ENCODE results near the gene EXOC6B. TPM values are rescaled to one million over a fixed set of nuclear protein-coding genes. Genes with fewer than 3 reads are reported as not detected.

Gene EXOC6B
- total and polyA plus RNA-seq, 10 of the 15 experiments (the other 5 are each of a cell fraction or from before 2014, with no cell fraction given): 0.23 to 2.2 (median 1.2) TPM

DNA sequence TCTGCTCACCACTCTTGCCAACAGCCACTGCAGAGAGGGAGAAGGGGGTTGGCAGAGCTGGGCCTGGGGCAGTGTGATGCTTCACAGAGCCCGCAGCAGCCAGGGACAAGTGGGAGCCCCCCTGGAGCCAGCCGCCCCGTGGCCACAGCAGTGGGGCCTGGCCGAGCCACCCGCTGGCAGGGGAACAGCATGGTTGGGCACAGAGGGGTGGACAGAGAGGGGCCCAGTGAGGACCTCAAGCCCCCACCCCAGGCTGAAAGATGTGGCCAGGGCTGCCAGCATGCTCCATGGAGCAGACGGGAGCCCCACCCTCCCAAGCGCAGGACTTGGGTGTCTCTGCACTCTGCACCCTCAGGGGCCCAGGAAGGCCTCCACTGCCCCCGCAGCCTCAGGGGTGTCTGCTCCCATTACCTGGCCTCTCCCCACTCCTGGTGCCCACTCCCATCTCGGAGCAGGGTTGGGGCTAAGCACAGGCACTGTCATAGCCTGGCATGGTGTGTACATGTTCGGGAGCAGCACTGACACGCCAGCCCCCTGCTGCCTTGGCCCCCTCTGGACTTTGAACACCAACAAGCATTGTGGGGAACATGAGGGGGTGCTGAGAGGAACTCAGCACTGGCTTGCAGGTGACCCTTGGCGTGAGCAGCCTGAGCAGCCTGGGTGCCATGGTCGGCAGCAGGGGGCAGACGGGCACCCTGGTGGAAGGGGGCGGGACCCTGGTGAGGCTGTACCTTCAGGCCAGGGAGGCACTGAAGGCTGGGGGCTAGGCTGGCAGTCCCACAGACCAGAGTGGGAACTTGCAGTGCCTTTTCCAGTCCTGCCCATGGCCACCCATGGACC is 398.6 kb downstream of the EXOC6B start (continued):
- TF ChIP-seq, protein P1, sequence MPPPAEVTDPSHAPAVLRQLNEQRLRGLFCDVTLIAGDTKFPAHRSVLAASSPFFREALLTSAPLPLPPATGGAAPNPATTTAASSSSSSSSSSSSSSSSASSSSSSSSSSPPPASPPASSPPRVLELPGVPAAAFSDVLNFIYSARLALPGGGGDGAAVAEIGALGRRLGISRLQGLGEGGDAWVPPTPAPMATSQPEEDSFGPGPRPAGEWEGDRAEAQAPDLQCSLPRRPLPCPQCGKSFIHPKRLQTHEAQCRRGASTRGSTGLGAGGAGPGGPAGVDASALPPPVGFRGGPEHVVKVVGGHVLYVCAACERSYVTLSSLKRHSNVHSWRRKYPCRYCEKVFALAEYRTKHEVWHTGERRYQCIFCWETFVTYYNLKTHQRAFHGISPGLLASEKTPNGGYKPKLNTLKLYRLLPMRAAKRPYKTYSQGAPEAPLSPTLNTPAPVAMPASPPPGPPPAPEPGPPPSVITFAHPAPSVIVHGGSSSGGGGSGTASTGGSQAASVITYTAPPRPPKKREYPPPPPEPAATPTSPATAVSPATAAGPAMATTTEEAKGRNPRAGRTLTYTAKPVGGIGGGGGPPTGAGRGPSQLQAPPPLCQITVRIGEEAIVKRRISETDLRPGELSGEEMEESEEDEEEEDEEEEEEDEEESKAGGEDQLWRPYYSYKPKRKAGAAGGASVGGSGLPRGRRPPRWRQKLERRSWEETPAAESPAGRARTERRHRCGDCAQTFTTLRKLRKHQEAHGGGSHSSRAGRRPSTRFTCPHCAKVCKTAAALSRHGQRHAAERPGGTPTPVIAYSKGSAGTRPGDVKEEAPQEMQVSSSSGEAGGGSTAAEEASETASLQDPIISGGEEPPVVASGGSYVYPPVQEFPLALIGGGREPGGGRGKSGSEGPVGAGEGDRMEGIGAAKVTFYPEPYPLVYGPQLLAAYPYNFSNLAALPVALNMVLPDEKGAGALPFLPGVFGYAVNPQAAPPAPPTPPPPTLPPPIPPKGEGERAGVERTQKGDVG (CRISPR knock-in tag; IDR thresholded peaks at IDR 0.05): no peak
- TF ChIP-seq, protein P2, sequence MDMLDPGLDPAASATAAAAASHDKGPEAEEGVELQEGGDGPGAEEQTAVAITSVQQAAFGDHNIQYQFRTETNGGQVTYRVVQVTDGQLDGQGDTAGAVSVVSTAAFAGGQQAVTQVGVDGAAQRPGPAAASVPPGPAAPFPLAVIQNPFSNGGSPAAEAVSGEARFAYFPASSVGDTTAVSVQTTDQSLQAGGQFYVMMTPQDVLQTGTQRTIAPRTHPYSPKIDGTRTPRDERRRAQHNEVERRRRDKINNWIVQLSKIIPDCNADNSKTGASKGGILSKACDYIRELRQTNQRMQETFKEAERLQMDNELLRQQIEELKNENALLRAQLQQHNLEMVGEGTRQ (IDR thresholded peaks at IDR 0.05; ENCODE audit: borderline replicate concordance, low read depth, low read length): no peak
- no peak for TF ChIP-seq HCFC1 (IDR thresholded peaks at IDR 0.05; ENCODE audit: low read length)

DNA sequence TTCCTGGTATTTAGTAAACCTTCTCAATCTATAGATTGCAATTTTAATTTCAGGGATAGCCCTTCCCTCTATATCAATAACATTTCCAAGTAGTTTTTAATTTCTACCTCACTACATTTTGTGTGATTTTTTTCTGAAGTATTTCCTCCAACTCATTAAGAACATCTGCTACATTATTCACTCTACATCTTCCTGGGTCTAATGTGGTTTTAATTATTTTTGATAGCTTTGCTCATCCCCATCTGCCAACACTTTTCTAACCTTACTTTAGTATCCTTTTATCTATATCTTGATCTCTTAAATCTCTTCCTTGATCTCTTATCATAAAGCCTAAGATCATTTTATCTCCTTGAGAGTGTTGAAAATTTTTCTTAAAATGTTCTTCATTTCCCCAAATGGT is 399.8 kb downstream of the EXOC6B start:
- H3K4me3 ChIP-seq: no peak overlapping the region
- POLR2A ChIA-PET: no interaction called here
- TF ChIP-seq, protein P3, sequence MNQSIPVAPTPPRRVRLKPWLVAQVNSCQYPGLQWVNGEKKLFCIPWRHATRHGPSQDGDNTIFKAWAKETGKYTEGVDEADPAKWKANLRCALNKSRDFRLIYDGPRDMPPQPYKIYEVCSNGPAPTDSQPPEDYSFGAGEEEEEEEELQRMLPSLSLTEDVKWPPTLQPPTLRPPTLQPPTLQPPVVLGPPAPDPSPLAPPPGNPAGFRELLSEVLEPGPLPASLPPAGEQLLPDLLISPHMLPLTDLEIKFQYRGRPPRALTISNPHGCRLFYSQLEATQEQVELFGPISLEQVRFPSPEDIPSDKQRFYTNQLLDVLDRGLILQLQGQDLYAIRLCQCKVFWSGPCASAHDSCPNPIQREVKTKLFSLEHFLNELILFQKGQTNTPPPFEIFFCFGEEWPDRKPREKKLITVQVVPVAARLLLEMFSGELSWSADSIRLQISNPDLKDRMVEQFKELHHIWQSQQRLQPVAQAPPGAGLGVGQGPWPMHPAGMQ (IDR thresholded peaks at IDR 0.05; ENCODE audit: borderline replicate concordance): no peak
- TF ChIP-seq CEBPB (IDR thresholded peaks at IDR 0.05; ENCODE audit: borderline replicate concordance in 1 of 2, low read depth in 2 of 2, low read length in 2 of 2): no peak
- no peak for TF ChIP-seq SIN3A (IDR thresholded peaks at IDR 0.05; ENCODE audit: low read depth, low read length)
- TF ChIP-seq, protein P4, sequence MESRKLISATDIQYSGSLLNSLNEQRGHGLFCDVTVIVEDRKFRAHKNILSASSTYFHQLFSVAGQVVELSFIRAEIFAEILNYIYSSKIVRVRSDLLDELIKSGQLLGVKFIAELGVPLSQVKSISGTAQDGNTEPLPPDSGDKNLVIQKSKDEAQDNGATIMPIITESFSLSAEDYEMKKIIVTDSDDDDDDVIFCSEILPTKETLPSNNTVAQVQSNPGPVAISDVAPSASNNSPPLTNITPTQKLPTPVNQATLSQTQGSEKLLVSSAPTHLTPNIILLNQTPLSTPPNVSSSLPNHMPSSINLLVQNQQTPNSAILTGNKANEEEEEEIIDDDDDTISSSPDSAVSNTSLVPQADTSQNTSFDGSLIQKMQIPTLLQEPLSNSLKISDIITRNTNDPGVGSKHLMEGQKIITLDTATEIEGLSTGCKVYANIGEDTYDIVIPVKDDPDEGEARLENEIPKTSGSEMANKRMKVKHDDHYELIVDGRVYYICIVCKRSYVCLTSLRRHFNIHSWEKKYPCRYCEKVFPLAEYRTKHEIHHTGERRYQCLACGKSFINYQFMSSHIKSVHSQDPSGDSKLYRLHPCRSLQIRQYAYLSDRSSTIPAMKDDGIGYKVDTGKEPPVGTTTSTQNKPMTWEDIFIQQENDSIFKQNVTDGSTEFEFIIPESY (IDR thresholded peaks at IDR 0.05): no peak
- TF ChIP-seq NFIC (IDR thresholded peaks at IDR 0.05; ENCODE audit: low read depth, low read length): no peak
- no peak for TF ChIP-seq POLR2AphosphoS5 (IDR thresholded peaks at IDR 0.05; ENCODE audit: low read length)

More for the DNA sequence above, 399.8 kb downstream of the EXOC6B start:
- no peaks in the 10 kb centered on the region for H3K36me3 ChIP-seq (ENCODE audit: control insufficient read depth in 2 of 2, insufficient read depth in 2 of 2, low read length in 1 of 2)
- FAIRE-seq: no peak
- no peaks in the 10 kb centered on the region for H4K20me1 ChIP-seq (ENCODE audit: control insufficient read depth, insufficient read depth)
- DNase-seq (ENCODE audit: low read depth, low spot score): no peak
- in situ Hi-C loops (cut with MboI): no loop called here
- no peaks in the 10 kb centered on the region; the same call in 2 of the 3 replicates for H3K9me3 ChIP-seq (replicated peaks; ENCODE audit: control insufficient read depth, insufficient read depth, low read length)
- H3K9ac ChIP-seq (ENCODE audit: control insufficient read depth, insufficient read depth, low read length): no peak overlapping the region
- ChIA-PET SMC1A (ENCODE audit: uncharacterized antibody, unreplicated experiment) (no interaction called here), RAD21 (ENCODE audit: unreplicated experiment) (no interaction called here), CTCF (no interaction called here)
- H3K79me2 ChIP-seq (ENCODE audit: control insufficient read depth, insufficient read depth, low read length): no peaks in the 10 kb centered on the region
- no peak overlapping the region for H3K27ac ChIP-seq (ENCODE audit: control insufficient read depth, insufficient read depth)
- H3K4me2 ChIP-seq (ENCODE audit: control insufficient read depth, insufficient read depth): no peak overlapping the region
- no peaks in the 10 kb centered on the region for H3K4me1 ChIP-seq (ENCODE audit: control insufficient read depth, insufficient read depth, low read length)
- H3K27me3 ChIP-seq (replicated peaks in 1 of 2; ENCODE audit: control insufficient read depth in 2 of 2, insufficient read depth in 2 of 2, low read length in 1 of 2): no peaks in the 10 kb centered on the region
- BruUV-seq (replicated peaks): no TSS peak
- H2AFZ ChIP-seq (ENCODE audit: control insufficient read depth, low read depth, low read length): no peak overlapping the region
- intact Hi-C loops (cut with micrococcal nuclease; ENCODE audit: unreplicated experiment): no loop called here
- no peak for ATAC-seq

All from GM12878 (cell line).